GM18511 (cell line): ENCODE data around the gene PRODH.
"Not testable (repeated sequence)": the region's sequence is repeated elsewhere in the genome, so short reads cannot be mapped to it uniquely, and the experiment has no call there.

Experiments used
- ATAC-seq: cut with Tn5 transposase; IDR thresholded peaks from one replicate; pipeline ENCODE4 v1.9.1; 2021; ENCODE audit warnings: mild to moderate bottlenecking, moderate library complexity; ENCODE audit not compliant: unreplicated experiment

Gene PRODH

GRCh38 chr22:18911535-18911934, 24.6 kb downstream of the PRODH start:
- not testable (repeated sequence) for ATAC-seq

DNA sequence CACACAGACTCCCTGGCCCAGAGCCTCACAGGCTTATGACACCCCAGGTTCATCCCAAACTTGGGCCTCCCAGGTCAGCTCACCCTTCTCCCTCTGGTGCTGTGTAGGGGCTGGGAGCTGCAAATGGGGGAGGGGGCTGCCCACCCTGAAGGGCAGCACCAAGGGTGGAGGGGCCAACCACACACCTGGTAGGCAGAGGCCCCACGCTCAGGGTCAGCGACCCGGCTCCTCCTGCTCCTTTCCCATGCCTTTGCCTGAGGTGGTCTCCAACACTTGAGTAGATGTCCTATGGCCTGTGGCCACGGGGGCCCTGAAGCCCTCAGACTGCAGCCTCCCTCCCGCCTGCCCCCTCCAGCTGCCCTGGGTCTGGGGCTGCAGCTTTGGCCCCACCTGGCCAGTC, 26.5 kb downstream of the PRODH start:
- ATAC-seq = no peak

DNA sequence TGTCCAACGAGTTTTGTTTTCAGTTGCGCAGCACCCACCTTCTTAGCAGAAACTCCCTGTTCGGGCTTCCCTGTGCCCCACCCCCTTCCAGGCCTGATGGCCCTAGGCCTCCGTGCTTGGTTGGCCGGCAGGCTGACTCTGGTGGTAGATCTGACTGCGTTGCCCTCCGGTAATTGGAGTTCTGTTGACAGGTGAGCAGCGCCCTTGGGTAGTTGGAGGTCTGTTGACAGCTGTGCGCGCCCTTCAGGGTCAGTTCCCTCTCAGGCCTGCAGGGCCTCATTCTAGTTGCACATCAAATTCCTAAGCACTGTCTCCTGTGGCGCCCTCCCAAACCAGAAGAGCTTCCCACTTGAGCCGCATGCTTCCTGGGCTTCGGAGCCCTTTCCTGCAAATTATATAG, 29.2 kb downstream of the PRODH start:
- ATAC-seq = no peak

- peak; percentile 40 for ATAC-seq
Measured at GRCh38 chr22:18906410-18906745, 29.7 kb downstream of the PRODH start.

- peak; percentile 90 for ATAC-seq
Measured at GRCh38 chr22:18905540-18906409, 30.3 kb downstream of the PRODH start, which contains the start of gene DGCR6. DGCR6 (plus strand) TSS chr22:18906320; CDS start chr22:18906375, 55 bp downstream.

DNA sequence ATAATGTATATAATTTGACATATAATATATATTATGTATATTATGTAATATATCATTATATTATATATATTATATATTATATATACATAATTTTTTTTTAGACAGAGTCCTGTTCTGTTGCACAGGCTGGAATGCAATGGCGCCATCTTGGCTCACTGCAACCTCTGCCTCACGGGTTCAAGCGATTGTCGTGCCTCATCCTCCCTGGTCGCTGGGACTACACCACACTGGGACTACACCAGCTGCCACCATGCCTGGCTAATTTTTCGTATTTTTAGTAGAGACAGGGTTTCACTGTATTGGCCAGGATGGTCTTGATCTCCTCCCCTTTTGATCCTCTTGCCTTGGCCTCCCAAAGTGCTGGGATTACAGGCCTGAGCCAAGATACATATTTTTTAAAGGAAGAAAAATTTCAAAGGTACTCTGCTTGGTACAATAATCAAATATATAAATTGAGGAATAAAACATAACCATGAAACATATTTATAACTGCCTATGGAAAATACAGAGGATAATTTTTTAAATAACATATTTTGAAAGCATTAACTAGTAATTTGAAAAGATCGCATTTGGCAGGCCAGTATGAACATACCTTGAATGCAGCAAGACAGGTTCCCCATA, 39.9 kb downstream of the PRODH start:
- not testable (repeated sequence) for ATAC-seq

DNA sequence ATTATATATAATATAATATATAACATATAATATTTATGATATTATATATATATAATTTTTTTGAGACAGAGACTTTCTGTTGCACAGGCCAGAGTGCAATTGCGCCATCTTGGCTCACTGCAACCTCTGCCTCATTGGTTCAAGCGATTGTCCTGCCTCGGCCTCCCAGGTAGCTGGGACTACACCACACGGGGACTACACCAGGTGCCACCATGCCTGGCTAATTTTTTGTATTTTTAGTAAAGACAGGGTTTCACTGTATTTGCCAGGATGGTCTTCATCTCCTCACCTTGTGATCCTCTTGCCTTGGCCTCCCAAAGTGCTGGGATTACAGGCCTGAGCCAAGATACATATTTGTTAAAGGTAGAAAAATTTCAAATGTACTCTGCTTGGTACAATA, 42.3 kb downstream of the PRODH start:
- not testable (repeated sequence) for ATAC-seq

DNA sequence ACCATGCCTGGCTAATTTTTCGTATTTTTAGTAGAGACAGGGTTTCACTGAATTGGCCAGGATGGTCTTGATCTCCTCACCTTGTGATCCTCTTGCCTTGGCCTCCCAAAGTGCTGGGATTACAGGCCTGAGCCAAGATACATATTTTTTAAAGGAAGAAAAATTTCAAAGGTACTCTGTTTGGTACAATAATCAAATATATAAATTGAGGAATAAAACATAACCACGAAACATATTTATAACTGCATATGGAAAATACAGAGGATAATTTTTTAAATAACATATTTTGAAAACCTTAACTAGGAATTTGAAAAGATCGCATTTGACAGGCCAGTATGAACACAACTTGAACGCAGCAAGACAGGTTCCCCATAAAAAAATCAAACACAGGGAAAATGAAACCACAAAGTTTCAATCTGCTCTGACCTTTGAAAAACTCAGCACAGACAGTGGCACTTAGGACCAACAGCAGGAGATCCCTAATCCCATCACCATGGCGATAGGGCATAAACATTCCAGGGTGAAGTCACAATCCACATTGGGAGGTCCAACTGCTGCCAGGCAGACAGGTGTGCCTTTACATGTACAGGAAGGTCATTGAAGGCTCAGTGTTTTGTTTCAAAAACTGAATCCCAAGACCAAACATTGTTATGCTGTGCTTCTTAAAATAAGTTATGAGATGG, 45.4 kb downstream of the PRODH start:
- ATAC-seq = not testable (repeated sequence)

DNA sequence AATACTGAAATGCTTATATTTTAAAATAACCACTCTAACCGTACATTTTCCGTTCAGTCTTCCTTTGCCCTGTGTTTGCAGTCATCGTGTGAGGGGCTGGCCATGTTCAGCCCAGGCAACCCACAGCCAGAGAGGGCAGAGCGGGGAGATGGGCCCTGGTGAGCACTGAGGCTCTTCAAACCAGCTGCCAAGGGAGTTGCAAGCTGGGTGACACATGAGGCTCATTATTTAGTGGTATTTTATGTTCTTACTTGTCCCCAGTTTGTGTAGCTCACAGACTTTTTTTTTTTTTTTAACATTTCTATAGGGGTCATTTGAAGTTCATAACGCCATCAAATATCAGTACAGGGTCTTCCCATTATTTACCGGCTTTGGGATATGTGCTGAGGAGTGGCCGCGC, 48.0 kb downstream of the PRODH start:
- ATAC-seq = no peak

- not testable (repeated sequence) for ATAC-seq
Measured at GRCh38 chr22:18884465-18884864, 51.6 kb downstream of the PRODH start.

- not testable (repeated sequence) for ATAC-seq
Measured at GRCh38 chr22:18881260-18881659, 54.8 kb downstream of the PRODH start.
